Ascending aorta (tissue), 2 donors: ENCODE data around the gene TNRC6A. TPM values are rescaled to one million over a fixed set of nuclear protein-coding genes. Genes with fewer than 3 reads are reported as not detected.
A peak's percentile ranks its signal among the peaks of the same experiment; 100 is the strongest.

ENCODE experiments used
- DNase-seq, 2 donors: peaks; one replicate each; pipeline ENCODE4 v3.0.0-alpha.2; 2019; ENCODE audit warnings: low spot score in 2 of 2
- H3K27ac ChIP-seq, 2 donors: fragments of 200-600 bp; sonication (generic); one replicate each; pipeline ENCODE4 v1.5.1; 2016 to 2017; ENCODE audit warnings: mild to moderate bottlenecking in 1 of 2
- H3K27me3 ChIP-seq: fragments of 200-600 bp; sonication (generic); one replicate; pipeline ENCODE4 v1.5.1; 2017
- H3K36me3 ChIP-seq, 2 donors: fragments of 200-600 bp; sonication (generic); one replicate each; pipeline ENCODE4 v1.5.1; 2016
- H3K4me1 ChIP-seq, 2 donors: fragments of 200-600 bp; sonication (generic); one replicate each; pipeline ENCODE4 v1.5.1; 2016 to 2017; ENCODE audit warnings: mild to moderate bottlenecking in 1 of 2
- H3K4me3 ChIP-seq, 2 donors: fragments of 200-600 bp; sonication (generic); one replicate each; pipeline ENCODE4 v1.5.1; 2016 to 2017; ENCODE audit warnings: mild to moderate bottlenecking in 1 of 2
- H3K9me3 ChIP-seq, 2 donors: fragments of 200-600 bp; sonication (generic); one replicate each; pipeline ENCODE4 v1.5.1; 2016
- intact Hi-C: fragments of 100-400 bp; cut with DNase I; formaldehyde crosslinking; loops from one replicate; pipeline ENCODE4 v1.15.1; 2023
- total RNA-seq: library from RNA; depleted of rRNA; stranded (reverse); fragments of >200 nt; gene quantifications from one replicate; pipeline ENCODE4 v1.1.0, GENCODE V29; 2016
- TF ChIP-seq, protein P1 (sequence below), 3 experiments: fragments of 200-600 bp in 2 of 3; fragments of 450-650 bp in 1 of 3; sonication (generic) in 2 of 3; IDR thresholded peaks; one replicate each; pipeline ENCODE4 v1.5.1; 2016 to 2019; ENCODE audit warnings: antibody characterized with exemption in 3 of 3, mild to moderate bottlenecking in 1 of 3, moderate library complexity in 1 of 3

The TNRC6A gene
- total RNA-seq, 1 donor from 2014 or later, result 36.7 TPM

DNA sequence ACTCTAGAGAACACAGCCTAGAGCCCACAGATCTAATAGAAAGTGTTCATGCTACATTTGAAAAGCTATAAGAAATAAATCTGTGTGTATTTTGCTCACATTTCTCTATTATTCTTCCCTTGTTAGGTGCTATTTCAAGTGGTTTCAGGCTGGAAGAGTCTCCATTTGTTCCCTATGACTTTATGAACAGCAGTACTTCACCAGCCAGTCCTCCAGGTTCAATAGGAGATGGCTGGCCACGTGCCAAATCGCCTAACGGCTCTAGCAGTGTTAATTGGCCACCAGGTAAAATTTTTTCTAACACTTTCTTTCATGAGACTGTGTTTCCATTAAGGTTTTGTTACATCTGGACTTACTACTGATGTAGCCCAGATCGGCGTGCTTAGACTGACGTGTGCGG, 85.6 kb downstream of the TNRC6A start:
- intact Hi-C loops, result loop anchor here (5.0 kb wide), 1 partner anchor 248 kb away; no protein-coding TSS in a partner anchor
- no peaks in the 10 kb centered on the region for H3K4me1 ChIP-seq
- no peak overlapping the region for H3K27ac ChIP-seq
- H3K27me3 ChIP-seq, result no peaks in the 10 kb centered on the region
- H3K4me3 ChIP-seq, result no peak overlapping the region
- TF ChIP-seq, protein P1, sequence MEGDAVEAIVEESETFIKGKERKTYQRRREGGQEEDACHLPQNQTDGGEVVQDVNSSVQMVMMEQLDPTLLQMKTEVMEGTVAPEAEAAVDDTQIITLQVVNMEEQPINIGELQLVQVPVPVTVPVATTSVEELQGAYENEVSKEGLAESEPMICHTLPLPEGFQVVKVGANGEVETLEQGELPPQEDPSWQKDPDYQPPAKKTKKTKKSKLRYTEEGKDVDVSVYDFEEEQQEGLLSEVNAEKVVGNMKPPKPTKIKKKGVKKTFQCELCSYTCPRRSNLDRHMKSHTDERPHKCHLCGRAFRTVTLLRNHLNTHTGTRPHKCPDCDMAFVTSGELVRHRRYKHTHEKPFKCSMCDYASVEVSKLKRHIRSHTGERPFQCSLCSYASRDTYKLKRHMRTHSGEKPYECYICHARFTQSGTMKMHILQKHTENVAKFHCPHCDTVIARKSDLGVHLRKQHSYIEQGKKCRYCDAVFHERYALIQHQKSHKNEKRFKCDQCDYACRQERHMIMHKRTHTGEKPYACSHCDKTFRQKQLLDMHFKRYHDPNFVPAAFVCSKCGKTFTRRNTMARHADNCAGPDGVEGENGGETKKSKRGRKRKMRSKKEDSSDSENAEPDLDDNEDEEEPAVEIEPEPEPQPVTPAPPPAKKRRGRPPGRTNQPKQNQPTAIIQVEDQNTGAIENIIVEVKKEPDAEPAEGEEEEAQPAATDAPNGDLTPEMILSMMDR (IDR thresholded peaks at IDR 0.05), result no peak
- no peak for DNase-seq
- no peaks in the 10 kb centered on the region for H3K9me3 ChIP-seq
- H3K36me3 ChIP-seq, result peaks cover 92 to 96% of the 10 kb centered on the region in 2 donors

DNA sequence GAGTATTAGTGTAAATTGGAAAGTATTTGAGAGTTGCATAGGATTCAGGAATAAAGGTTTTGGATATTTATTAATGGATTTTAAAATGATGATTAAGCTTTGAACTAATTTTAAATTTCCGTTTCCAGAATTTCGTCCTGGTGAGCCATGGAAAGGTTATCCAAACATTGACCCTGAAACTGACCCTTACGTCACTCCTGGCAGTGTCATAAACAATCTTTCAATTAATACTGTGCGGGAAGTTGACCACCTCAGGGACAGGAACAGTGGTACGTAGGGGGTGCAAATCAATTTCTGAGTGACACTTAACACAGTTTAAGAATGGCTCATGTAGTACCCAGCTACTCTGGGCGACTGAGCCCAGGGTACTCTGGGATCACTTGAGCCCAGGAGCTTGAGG, 87.2 kb downstream of the TNRC6A start:
- DNase-seq, result no peak
- H3K36me3 ChIP-seq, result peaks cover 90 to 97% of the 10 kb centered on the region in 2 donors
- intact Hi-C loops, result loop anchor here (5.0 kb wide), 1 partner anchor 249 kb away; no protein-coding TSS in a partner anchor
- no peak overlapping the region for H3K4me3 ChIP-seq
- no peaks in the 10 kb centered on the region for H3K9me3 ChIP-seq
- H3K27ac ChIP-seq, result no peak overlapping the region
- H3K27me3 ChIP-seq, result no peaks in the 10 kb centered on the region
- TF ChIP-seq, protein P1 (IDR thresholded peaks at IDR 0.05), result no peak
- no peaks in the 10 kb centered on the region for H3K4me1 ChIP-seq

DNA sequence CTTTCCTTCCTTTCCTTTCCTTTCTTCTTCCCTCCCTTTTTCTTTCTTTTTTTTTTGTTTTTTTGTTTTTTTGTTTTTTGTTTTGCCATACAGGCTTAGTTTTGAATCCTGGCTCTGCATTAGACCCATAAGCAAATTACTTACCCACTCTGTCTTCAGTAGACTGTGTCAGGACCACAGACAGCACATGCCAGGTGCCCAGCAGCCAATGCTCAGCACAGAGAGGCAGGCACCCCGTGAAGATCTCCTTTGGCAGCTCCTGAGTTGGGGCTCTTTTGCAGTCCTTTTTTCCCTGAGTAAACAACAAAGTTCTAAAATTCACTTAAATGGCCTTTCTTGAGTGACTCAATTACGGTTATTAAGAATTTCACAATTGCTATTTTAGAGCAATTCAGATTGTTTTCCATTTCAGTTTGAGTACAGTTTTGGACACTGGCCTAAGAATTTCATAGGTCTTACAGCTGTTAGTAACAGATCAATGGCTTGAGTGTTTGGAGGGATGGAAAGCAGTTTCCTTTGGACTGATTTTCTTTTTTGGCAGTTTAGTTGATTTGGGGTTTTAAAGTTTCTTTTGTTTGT, 90.1 kb downstream of the TNRC6A start:
- H3K36me3 ChIP-seq, result peaks cover 94 to 98% of the 10 kb centered on the region in 2 donors
- H3K27me3 ChIP-seq, result no peaks in the 10 kb centered on the region
- TF ChIP-seq, protein P1 (IDR thresholded peaks at IDR 0.05), result no peak
- H3K4me1 ChIP-seq, result no peaks in the 10 kb centered on the region
- DNase-seq, result no peak
- H3K27ac ChIP-seq, result peak overlapping the region; percentile 20 to 21
- no peaks in the 10 kb centered on the region for H3K9me3 ChIP-seq
- H3K4me3 ChIP-seq, result no peak overlapping the region
- intact Hi-C loops, result loop anchor here (5.0 kb wide), 1 partner anchor 252 kb away; no protein-coding TSS in a partner anchor

DNA sequence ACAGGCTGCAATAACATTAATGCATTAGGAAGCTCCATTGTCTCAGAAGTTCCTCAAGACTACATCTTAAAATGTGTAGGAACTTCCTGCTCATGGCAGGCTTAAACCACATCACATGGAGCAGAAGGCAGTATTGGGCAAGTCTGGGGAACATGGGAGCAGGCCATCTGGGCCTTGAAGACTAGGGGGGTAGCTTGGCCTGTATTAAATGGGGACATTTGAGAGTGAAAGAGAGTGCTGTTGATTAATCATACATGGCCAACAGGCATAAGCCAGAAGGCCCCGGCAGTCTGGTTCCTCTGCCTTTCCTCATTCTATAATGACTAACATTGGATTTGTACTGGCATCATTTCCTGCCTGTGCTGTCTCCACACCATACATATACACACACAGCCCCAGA, 91.1 kb downstream of the TNRC6A start:
- DNase-seq, result no peak
- TF ChIP-seq, protein P1 (IDR thresholded peaks at IDR 0.05), result no peak
- no peaks in the 10 kb centered on the region for H3K9me3 ChIP-seq
- no peak overlapping the region for H3K4me3 ChIP-seq
- H3K4me1 ChIP-seq, result no peaks in the 10 kb centered on the region
- intact Hi-C loops, result no loop called here
- peaks cover 84 to 88% of the 10 kb centered on the region in 2 donors for H3K36me3 ChIP-seq
- no peaks in the 10 kb centered on the region for H3K27me3 ChIP-seq
- H3K27ac ChIP-seq, result peak overlapping the region in 1 of 2 donors; percentile 41

DNA sequence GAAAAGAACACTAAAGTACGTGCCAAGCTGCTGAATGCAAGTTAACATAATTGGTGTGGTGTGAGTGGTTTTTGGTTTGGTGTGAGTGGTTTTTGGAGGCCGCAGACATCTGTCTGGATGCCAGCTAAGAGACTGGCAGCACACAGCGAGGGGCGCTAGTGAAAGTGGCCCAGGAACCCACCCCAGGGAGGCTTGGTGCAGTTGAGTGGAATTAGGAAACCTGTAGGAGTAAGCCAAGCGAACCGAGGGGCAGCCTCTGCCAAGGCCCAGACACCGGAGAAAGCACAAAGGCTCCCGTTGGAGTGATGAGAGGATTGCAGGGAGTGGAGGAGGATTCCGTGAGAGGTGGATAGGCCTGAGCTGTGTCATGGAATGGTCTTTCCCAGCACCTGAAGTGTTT, 91.7 kb downstream of the TNRC6A start:
- H3K36me3 ChIP-seq, result peaks cover 80 to 88% of the 10 kb centered on the region in 2 donors
- no peaks in the 10 kb centered on the region for H3K4me1 ChIP-seq
- H3K4me3 ChIP-seq, result no peak overlapping the region
- TF ChIP-seq, protein P1 (IDR thresholded peaks at IDR 0.05), result no peak
- no peak for DNase-seq
- H3K27ac ChIP-seq, result peak overlapping the region; percentile 9 to 41
- intact Hi-C loops, result no loop called here
- H3K27me3 ChIP-seq, result no peaks in the 10 kb centered on the region
- H3K9me3 ChIP-seq, result no peaks in the 10 kb centered on the region
